Hematopoietic multipotent progenitor cell treated with erythropoietin and hydrocortisone succinate and interleukin-3 and kit ligand, for 17 days (in vitro differentiated cells): ENCODE measurements around the gene SH2D3A.
"Not testable (repeated sequence)": the region's sequence is repeated elsewhere in the genome, so short reads cannot be mapped to it uniquely, and the experiment has no call there.

Source experiments
- DNase-seq: peaks from one replicate; pipeline ENCODE4 v3.0.0-alpha.2; 2015; ENCODE audit warnings: low spot score

SH2D3A gene

GRCh38 chr19:6761053-6761676, 6.1 kb downstream of the SH2D3A start:
- no peak for DNase-seq

GRCh38 chr19:6760606-6761005, 6.6 kb downstream of the SH2D3A start:
- DNase-seq, result no peak

GRCh38 chr19:6754653-6755463, 12.4 kb downstream of the SH2D3A start:
- no peak for DNase-seq

- DNase-seq, result no peak
Measured at GRCh38 chr19:6754136-6754535, 13.1 kb downstream of the SH2D3A start.

GRCh38 chr19:6753178-6754031, 13.8 kb downstream of the SH2D3A start:
- peak; percentile 91 for DNase-seq

GRCh38 chr19:6752256-6753177, 14.7 kb downstream of the SH2D3A start:
- DNase-seq, result no peak

- no peak for DNase-seq
Measured at GRCh38 chr19:6751189-6751588, 16.0 kb downstream of the SH2D3A start.

- DNase-seq, result no peak
Measured at GRCh38 chr19:6750062-6750461, 17.2 kb downstream of the SH2D3A start.

- not testable (repeated sequence) for DNase-seq
Measured at GRCh38 chr19:6748543-6748942, 18.7 kb downstream of the SH2D3A start.

GRCh38 chr19:6745965-6746364, 21.3 kb downstream of the SH2D3A start:
- DNase-seq, result no peak

GRCh38 chr19:6744381-6745301, 22.6 kb downstream of the SH2D3A start:
- DNase-seq, result no peak

- no peak for DNase-seq
Measured at GRCh38 chr19:6743714-6744380, 23.4 kb downstream of the SH2D3A start.

GRCh38 chr19:6743066-6743465, 24.2 kb downstream of the SH2D3A start:
- DNase-seq, result no peak

- no peak for DNase-seq
Measured at GRCh38 chr19:6740589-6741343, 26.5 kb downstream of the SH2D3A start.

GRCh38 chr19:6739883-6740588, 27.2 kb downstream of the SH2D3A start:
- no peak for DNase-seq

GRCh38 chr19:6739390-6739882, 27.8 kb downstream of the SH2D3A start, which contains the start of gene TRIP10:
TSS of gene TRIP10 (plus strand) at chr19:6739680. CDS start at chr19:6739762, 82 bp downstream.
- peak; percentile 92 for DNase-seq

- DNase-seq, result no peak
Measured at GRCh38 chr19:6738787-6739389, 28.3 kb downstream of the SH2D3A start.
